IMR-90 (cell line): ENCODE results near the gene FLT3. TPM values are rescaled to one million over a fixed set of nuclear protein-coding genes. Genes with fewer than 3 reads are reported as not detected.

ENCODE experiments used
- ATAC-seq: fragments of 200-7000 bp; cut with Tn5 transposase; 2 replicates; pipeline ENCODE4 v1.9.1; 2020; ENCODE audit warnings: low read depth, mild to moderate bottlenecking, moderate library complexity
- BruUV-seq: library from RNA; stranded (reverse); fragments of 400-500 nt; replicated peaks from 2 replicates; lab custom pipeline; 2021; lab: Mats Ljungman, UMichigan
- CTCF ChIA-PET: fragments of 300-600 bp; formaldehyde crosslinking; extraction: SDS; loops from one replicate; lab custom pipeline; 2021; ENCODE audit warnings: antibody characterized with exemption; lab: Yijun Ruan, JAX
- POLR2A ChIA-PET: fragments of 300-600 bp; sonication (Branson Sonifier 250); formaldehyde crosslinking; loops from one replicate; lab custom pipeline; 2022; ENCODE audit warnings: antibody characterized with exemption; ENCODE audit not compliant: unreplicated experiment; lab: Charles Lee
- DNase-seq: peaks from one replicate; pipeline ENCODE4 v3.0.0; 2013
- H2AFZ ChIP-seq: replicated peaks from 2 replicates; pipeline ENCODE3; 2013; ENCODE audit warnings: low read length, mild to moderate bottlenecking; ENCODE audit not compliant: poor library complexity
- H2AK5ac ChIP-seq: 2 replicates; pipeline ENCODE4 v1.6.1; 2013; ENCODE audit warnings: low read depth, low read length, inconsistent platforms
- H2AK9ac ChIP-seq: replicated peaks from 2 replicates; pipeline ENCODE3; 2013; ENCODE audit warnings: mild to moderate bottlenecking, low read depth, low read length, moderate library complexity; ENCODE audit not compliant: poor library complexity
- H2BK120ac ChIP-seq: 2 replicates; pipeline ENCODE4 v1.6.1; 2013; ENCODE audit warnings: low read depth, low read length, inconsistent platforms
- H2BK15ac ChIP-seq: 3 replicates; pipeline ENCODE4 v1.6.1; 2013; ENCODE audit warnings: low read depth, low read length, inconsistent platforms
- H2BK20ac ChIP-seq: 2 replicates; pipeline ENCODE4 v1.6.1; 2013; ENCODE audit warnings: low read depth, mild to moderate bottlenecking, inconsistent platforms, low read length, moderate library complexity
- H2BK5ac ChIP-seq: 2 replicates; pipeline ENCODE4 v1.6.1; 2013; ENCODE audit warnings: mild to moderate bottlenecking, low read depth, low read length, inconsistent platforms; ENCODE audit not compliant: poor library complexity, severe bottlenecking
- H3K14ac ChIP-seq: replicated peaks from 2 replicates; pipeline ENCODE4 v1.6.1; 2013; ENCODE audit warnings: low read depth, low read length, inconsistent platforms
- H3K18ac ChIP-seq: 2 replicates; pipeline ENCODE4 v1.6.1; 2013; ENCODE audit warnings: low read depth, low read length, control low read depth
- H3K23ac ChIP-seq: 2 replicates; pipeline ENCODE4 v1.6.1; 2013; ENCODE audit warnings: low read depth, low read length, inconsistent platforms
- H3K27ac ChIP-seq: 2 replicates; pipeline ENCODE4 v1.5.1; 2013; ENCODE audit warnings: mild to moderate bottlenecking, control low read depth, low read length; ENCODE audit not compliant: insufficient read depth
- H3K27me3 ChIP-seq: 2 replicates; pipeline ENCODE4 v1.6.1; 2013; ENCODE audit warnings: low read length; ENCODE audit not compliant: control insufficient read depth, insufficient read depth
- H3K36me3 ChIP-seq: 2 replicates; pipeline ENCODE4 v1.6.1; 2013; ENCODE audit warnings: low read length, mixed read lengths; ENCODE audit not compliant: control insufficient read depth, insufficient read depth
- H3K4ac ChIP-seq: 2 replicates; pipeline ENCODE4 v1.6.1; 2013; ENCODE audit warnings: low read depth, low read length, inconsistent platforms
- H3K4me1 ChIP-seq: 2 replicates; pipeline ENCODE4 v1.6.1; 2013; ENCODE audit warnings: low read length, mixed read lengths; ENCODE audit not compliant: control insufficient read depth, insufficient read depth
- H3K4me2 ChIP-seq: 2 replicates; pipeline ENCODE4 v1.6.1; 2013; ENCODE audit warnings: low read depth, mild to moderate bottlenecking, control low read depth, low read length, moderate library complexity
- H3K4me3 ChIP-seq: 2 replicates; pipeline ENCODE4 v1.5.1; 2013; ENCODE audit warnings: low read depth, mild to moderate bottlenecking, control low read depth, low read length, moderate library complexity; ENCODE audit not compliant: insufficient read depth
- H3K56ac ChIP-seq: 2 replicates; pipeline ENCODE4 v1.6.1; 2013; ENCODE audit warnings: low read length, inconsistent platforms; ENCODE audit not compliant: insufficient read depth; ENCODE audit errors: extremely low read depth
- H3K79me1 ChIP-seq, 2 experiments: 2 replicates each; pipeline ENCODE4 v1.6.1; 2013; ENCODE audit warnings: low read length in 2 of 2, inconsistent platforms in 1 of 2, low read depth in 1 of 2
- H3K9ac ChIP-seq: 2 replicates; pipeline ENCODE4 v1.6.1; 2013; ENCODE audit warnings: low read depth, low read length, control low read depth
- H3K9me1 ChIP-seq: 2 replicates; pipeline ENCODE4 v1.6.1; 2013; ENCODE audit warnings: low read length, inconsistent platforms; ENCODE audit not compliant: insufficient read depth
- H3K9me3 ChIP-seq: 2 replicates; pipeline ENCODE4 v1.6.1; 2013; ENCODE audit warnings: low read length; ENCODE audit not compliant: control insufficient read depth, insufficient read depth
- H4K20me1 ChIP-seq: 2 replicates; pipeline ENCODE4 v1.6.1; 2013; ENCODE audit warnings: low read length, inconsistent platforms; ENCODE audit not compliant: insufficient read depth
- H4K5ac ChIP-seq: 2 replicates; pipeline ENCODE4 v1.6.1; 2013; ENCODE audit warnings: mild to moderate bottlenecking, low read depth, low read length, control low read depth
- H4K8ac ChIP-seq, 2 experiments: 2 replicates each; pipeline ENCODE4 v1.6.1; 2013; ENCODE audit warnings: low read depth in 2 of 2, low read length in 2 of 2, control low read depth in 1 of 2, inconsistent platforms in 1 of 2
- H4K91ac ChIP-seq: 2 replicates; pipeline ENCODE4 v1.6.1; 2013; ENCODE audit warnings: low read depth, low read length, inconsistent platforms; ENCODE audit not compliant: insufficient read depth
- CEBPB ChIP-seq: IDR thresholded peaks from 2 replicates; pipeline ENCODE4 v1.6.1; 2012; ENCODE audit warnings: low read depth, low read length, improper control_type of control experiment
- CTCF ChIP-seq: conservative IDR thresholded peaks from 2 replicates; pipeline ENCODE4 v1.5.1; 2012; ENCODE audit warnings: mild to moderate bottlenecking, low read depth, low read length, improper control_type of control experiment
- ELK1 ChIP-seq: fragments of 150-350 bp; IDR thresholded peaks from 2 replicates; pipeline ENCODE4 v1.6.1; 2016; ENCODE audit warnings: low read depth, mild to moderate bottlenecking, low read length, moderate library complexity, borderline replicate concordance
- FOS ChIP-seq: fragments of 150-350 bp; IDR thresholded peaks from 2 replicates; pipeline ENCODE4 v1.6.1; 2016; ENCODE audit warnings: low read depth, low read length
- MXI1 ChIP-seq: IDR thresholded peaks from 2 replicates; pipeline ENCODE4 v1.6.1; 2012; ENCODE audit warnings: low read depth, mild to moderate bottlenecking, low read length, moderate library complexity, borderline replicate concordance
- POLR2A ChIP-seq: IDR thresholded peaks from 2 replicates; pipeline ENCODE4 v1.6.1; 2012; ENCODE audit warnings: mild to moderate bottlenecking, low read depth, low read length
- USF2 ChIP-seq: fragments of 150-350 bp; IDR thresholded peaks from 2 replicates; pipeline ENCODE4 v1.6.1; 2017; ENCODE audit warnings: mild to moderate bottlenecking, antibody characterized with exemption, low read length, low read depth
- WGBS, 2 experiments: methylation state at CpG; one replicate each; pipeline versions ENCODE4 v1.1.5 to v1.1.7; 2013; ENCODE audit warnings: missing lambda C conversion rate in 2 of 2; ENCODE audit not compliant: insufficient read length in 1 of 2; ENCODE audit errors: extremely low coverage in 2 of 2; 5-methylcytosine and 5-hydroxymethylcytosine counted together
- dilution Hi-C: fragments of 300-500 bp; cut with HindIII; formaldehyde crosslinking; loops from one replicate; pipeline ENCODE4 v1.14.3; 2018; ENCODE audit warnings: low sequenced_read_pairs; ENCODE audit not compliant: unreplicated experiment
- in situ Hi-C: fragments of 300-500 bp; cut with MboI; formaldehyde crosslinking; loops from 3 replicates; pipeline ENCODE4 v1.14.3; 2019; ENCODE audit warnings: low sequenced_read_pairs, inconsistent platforms, mixed read lengths
- intact Hi-C: fragments of 100-400 bp; cut with micrococcal nuclease; formaldehyde crosslinking; loops from 2 replicates; pipeline ENCODE4 v1.10.0; 2022
- polyA plus RNA-seq, 3 experiments: library from polyadenylated mRNA; depleted of rRNA; stranded (reverse); fragments of >200 nt; gene quantifications; 2 replicates each; pipeline ENCODE4 v1.2.3, GENCODE V29; 2012; ENCODE audit warnings: low replicate concordance in 1 of 3
- total RNA-seq: library from RNA; depleted of rRNA; stranded (reverse); fragments of >200 nt; gene quantifications from 2 replicates; pipeline ENCODE4 v1.2.3, GENCODE V29; 2012

FLT3 gene
- total and polyA plus RNA-seq, 2 of the 4 experiments (the other 2 are of a cell fraction) = not detected

- BruUV-seq = no TSS peak
- Histone ChIP-seq H2BK120ac (no peak overlapping the region), H2AFZ (no peak overlapping the region), H4K20me1 (no peaks in the 10 kb centered on the region), H3K4me3 (no peak overlapping the region), H3K79me1 (no peaks in the 10 kb centered on the region), H3K4ac (no peak overlapping the region), H3K27ac (no peak overlapping the region), H2BK20ac (no peak overlapping the region), H4K8ac (0 out of 4 replicates have a peak overlapping the region, but pooled peaks of 1 of the 2 experiments have one; percentile 3), H3K56ac (no peak overlapping the region), H4K91ac (no peak overlapping the region), H3K14ac (no peak overlapping the region), H3K4me2 (no peak overlapping the region), H2AK5ac (no peak overlapping the region), H3K23ac (no peak overlapping the region), H3K9ac (no peak overlapping the region), H3K9me3 (no peaks in the 10 kb centered on the region), H2BK15ac (no peak overlapping the region), H2AK9ac (no peak overlapping the region), H4K5ac (no peak overlapping the region), H3K36me3 (no peaks in the 10 kb centered on the region), H3K27me3 (no peaks in the 10 kb centered on the region), H3K4me1 (peaks cover 3% of the 10 kb centered on the region), H3K18ac (peak overlapping the region; percentile 62; the same call in 1 of the 2 replicates), H3K9me1 (0 out of 2 replicates have a peak, but pooled peaks cover 6% of the 10 kb centered on the region), H2BK5ac (no peak overlapping the region)
- ATAC-seq (peak; percentile 35), DNase-seq (peak; percentile 6)
- ChIA-PET POLR2A (no interaction called here), CTCF (interaction anchor here (0.6 to 0.7 kb wide), 2 partner anchors 16 to 686 kb away, joined by 3 to 7 read pairs; no protein-coding TSS in a partner anchor)
- 55% methylated on average over 3 of the region's 4 CpGs; no CpG with 5 or more reads in 1 of the 2 experiments for WGBS, 2 experiments
- intact Hi-C loops = loop anchor here (10.0 kb wide), 1 partner anchor 614 kb away; the partner anchor contains the start of gene POMP
- no peak for TF ChIP-seq POLR2A
- no peak for TF ChIP-seq MXI1
- TF ChIP-seq ELK1 = no peak
- TF ChIP-seq CTCF = no peak
- no peak for TF ChIP-seq USF2
- TF ChIP-seq FOS = no peak
- TF ChIP-seq CEBPB = no peak
- in situ Hi-C loops = no loop called here
- dilution Hi-C loops = no loop called here
These were observed 59.3 kb downstream of the FLT3 start for GRCh38 chr13:28041031-28041461.
